Naive thymus-derived CD4-positive, alpha-beta T cell (primary cell): ENCODE data around the gene FHL1. TPM values are rescaled to one million over a fixed set of nuclear protein-coding genes. Genes with fewer than 3 reads are reported as not detected.

Experiments
- ATAC-seq: fragments of 150-1000 bp; cut with Tn5 transposase; 2 replicates; pipeline ENCODE4 v1.10.0; 2021; ENCODE audit warnings: mild to moderate bottlenecking, moderate library complexity
- CTCF ChIA-PET: fragments of 350-600 bp; sonication (Branson Sonifier 250); formaldehyde crosslinking; loops from one replicate; lab custom pipeline; 2021; ENCODE audit warnings: antibody characterized with exemption; lab: Charles Lee
- POLR2A ChIA-PET: fragments of 350-600 bp; sonication (Branson Sonifier 250); formaldehyde crosslinking; loops from one replicate; lab custom pipeline; 2021; ENCODE audit warnings: antibody characterized with exemption, inconsistent platforms; lab: Charles Lee
- DNase-seq, 9 donors: peaks; one replicate each; pipeline versions ENCODE4 v3.0.0 to v3.0.0-alpha.2; 2020 to 2022; ENCODE audit warnings: mixed read lengths in 1 of 9
- H3K27ac ChIP-seq: one replicate; pipeline ENCODE4 v1.7.0; 2013; ENCODE audit warnings: mild to moderate bottlenecking, low read depth, low read length, moderate library complexity
- H3K27me3 ChIP-seq, 2 donors: one replicate each; pipeline ENCODE4 v1.7.0; 2013; ENCODE audit warnings: low read length in 2 of 2, mild to moderate bottlenecking in 2 of 2, moderate library complexity in 2 of 2; ENCODE audit not compliant: control insufficient read depth in 2 of 2, insufficient read depth in 2 of 2
- H3K36me3 ChIP-seq, 3 experiments: 1 replicate in 2 of 3; 2 replicates in 1 of 3; pipeline ENCODE4 v1.7.0; 2013; ENCODE audit warnings: low read length in 3 of 3, mild to moderate bottlenecking in 3 of 3, moderate library complexity in 1 of 3; ENCODE audit not compliant: insufficient read depth in 3 of 3, control insufficient read depth in 2 of 3
- H3K4me1 ChIP-seq, 2 donors: one replicate each; pipeline ENCODE4 v1.7.0; 2013; ENCODE audit warnings: low read length in 2 of 2, mild to moderate bottlenecking in 2 of 2, moderate library complexity in 1 of 2; ENCODE audit not compliant: control insufficient read depth in 2 of 2, insufficient read depth in 2 of 2
- H3K4me3 ChIP-seq: 2 replicates; pipeline ENCODE4 v1.7.0; 2013; ENCODE audit warnings: mild to moderate bottlenecking, low read length
- H3K9me3 ChIP-seq, 3 experiments: 1 replicate in 2 of 3; 2 replicates in 1 of 3; pipeline ENCODE4 v1.7.0; 2013; ENCODE audit warnings: low read length in 3 of 3; ENCODE audit not compliant: control insufficient read depth in 2 of 3
- H3K27ac Mint-ChIP-seq, 9 donors: one replicate each; pipeline ENCODE4 v1.8.0; 2020 to 2022; ENCODE audit warnings: mixed read lengths in 9 of 9, mild to moderate bottlenecking in 8 of 9, moderate library complexity in 5 of 9, inconsistent platforms in 2 of 9
- H3K27me3 Mint-ChIP-seq, 5 donors: one replicate each; pipeline ENCODE4 v1.8.0; 2021 to 2022; ENCODE audit warnings: mixed read lengths in 5 of 5, mild to moderate bottlenecking in 1 of 5
- H3K36me3 Mint-ChIP-seq, 5 donors: one replicate each; pipeline ENCODE4 v1.8.0; 2020 to 2022; ENCODE audit warnings: mixed read lengths in 5 of 5, mild to moderate bottlenecking in 3 of 5, inconsistent platforms in 1 of 5
- H3K4me1 Mint-ChIP-seq, 7 donors: one replicate each; pipeline ENCODE4 v1.8.0; 2020 to 2022; ENCODE audit warnings: mixed read lengths in 7 of 7, mild to moderate bottlenecking in 3 of 7, inconsistent platforms in 1 of 7
- H3K4me3 Mint-ChIP-seq, 10 donors: one replicate each; pipeline ENCODE4 v1.8.0; 2020 to 2022; ENCODE audit warnings: mild to moderate bottlenecking in 10 of 10, mixed read lengths in 10 of 10, moderate library complexity in 6 of 10, inconsistent platforms in 2 of 10
- H3K9me3 Mint-ChIP-seq, 11 donors: one replicate each; pipeline ENCODE4 v1.8.0; 2020 to 2022; ENCODE audit warnings: mixed read lengths in 11 of 11, mild to moderate bottlenecking in 4 of 11, inconsistent platforms in 1 of 11, moderate library complexity in 1 of 11
- intact Hi-C, 2 donors: fragments of 100-400 bp; cut with micrococcal nuclease; formaldehyde crosslinking; loops; one replicate each; pipeline ENCODE4 v1.15.1; 2023
- polyA plus RNA-seq, 2 donors: library from polyadenylated mRNA; unstranded; fragments of 300-500 nt; fragmentation: Illumina TruSeq; gene quantifications; one replicate each; pipeline ENCODE4 v1.2.3, GENCODE V29; 2021
- total RNA-seq, 6 experiments: library from RNA in 5 of 6; stranded (reverse) in 5 of 6; gene quantifications; 1 replicate in 5 of 6; 2 replicates in 1 of 6; pipeline ENCODE4 v1.2.3 and lab custom pipeline; 2021 to 2026

Gene FHL1
- total and polyA plus RNA-seq, 7 experiments from 2014 or later = 14.9 to 40.0 (median 25.3) TPM

- peaks cover 22 to 26% of the 10 kb centered on the region in 2 donors for H3K4me1 ChIP-seq
- ATAC-seq (peak; percentile 42), DNase-seq (peak in 1 of 9 donors; percentile 10)
- no peaks in the 10 kb centered on the region for H3K9me3 Mint-ChIP-seq
- H3K9me3 ChIP-seq = no peaks in the 10 kb centered on the region
- no peaks in the 10 kb centered on the region for H3K27me3 Mint-ChIP-seq
- H3K4me3 Mint-ChIP-seq = no peak overlapping the region
- no peak overlapping the region for H3K4me3 ChIP-seq
- intact Hi-C loops = loop anchor here (1.0 to 10.0 kb wide), 5 partner anchors 34 to 172 kb away; partner anchors contain the start of gene FHL1 (in 1 of the 2)
- H3K36me3 ChIP-seq = no peaks in the 10 kb centered on the region
- ChIA-PET CTCF (no interaction called here), POLR2A (no interaction called here)
- peaks cover 4 to 47% (median 30%) of the 10 kb centered on the region in 7 donors for H3K4me1 Mint-ChIP-seq
- H3K27ac Mint-ChIP-seq = no peak overlapping the region
- no peaks in the 10 kb centered on the region for H3K27me3 ChIP-seq
- H3K27ac ChIP-seq = no peak overlapping the region
- H3K36me3 Mint-ChIP-seq = peaks cover 0 to 1% (median 0%) of the 10 kb centered on the region in 5 donors
These were observed 53.1 kb downstream of the FHL1 start for GRCh38 chrX:136200466-136200865.

- ATAC-seq = no peak
- no peaks in the 10 kb centered on the region for H3K36me3 Mint-ChIP-seq
- peaks cover 22 to 28% of the 10 kb centered on the region in 2 donors for H3K4me1 ChIP-seq
- no peak overlapping the region for H3K27ac ChIP-seq
- no peak overlapping the region for H3K4me3 Mint-ChIP-seq
- H3K27me3 Mint-ChIP-seq = no peaks in the 10 kb centered on the region
- peaks cover 9 to 40% (median 27%) of the 10 kb centered on the region in 7 donors for H3K4me1 Mint-ChIP-seq
- no peaks in the 10 kb centered on the region for H3K9me3 ChIP-seq
- no peak for DNase-seq
- H3K27ac Mint-ChIP-seq = no peak overlapping the region
- POLR2A ChIA-PET = no interaction called here
- CTCF ChIA-PET = no interaction called here
- no peaks in the 10 kb centered on the region for H3K36me3 ChIP-seq
- intact Hi-C loops = loop anchor here (2.0 to 10.0 kb wide), 3 partner anchors 39 to 173 kb away; partner anchors contain the start of gene FHL1 (in 1 of the 2)
- no peak overlapping the region for H3K4me3 ChIP-seq
- H3K9me3 Mint-ChIP-seq = no peaks in the 10 kb centered on the region
- no peaks in the 10 kb centered on the region for H3K27me3 ChIP-seq
These were observed 54.3 kb downstream of the FHL1 start for GRCh38 chrX:136201601-136202000.

GRCh38 chrX:136202889-136203288, 55.6 kb downstream of the FHL1 start:
- peaks cover 9 to 40% (median 27%) of the 10 kb centered on the region in 7 donors for H3K4me1 Mint-ChIP-seq
- Histone ChIP-seq H3K36me3 (peaks cover 0 to 9% (median 0%) of the 10 kb centered on the region in 3 experiments), H3K27ac (no peak overlapping the region), H3K9me3 (no peaks in the 10 kb centered on the region), H3K4me1 (peaks cover 22 to 28% of the 10 kb centered on the region in 2 donors), H3K4me3 (no peak overlapping the region), H3K27me3 (no peaks in the 10 kb centered on the region)
- peak overlapping the region in 6 of 9 donors; percentile 17 to 73 (median 50) for H3K27ac Mint-ChIP-seq
- ChIA-PET POLR2A (no interaction called here), CTCF (interaction anchor here (1.2 kb wide), 1 partner anchor 39 kb away, joined by 5 read pairs; no protein-coding TSS in a partner anchor)
- peaks cover 0 to 6% (median 0%) of the 10 kb centered on the region in 5 donors for H3K36me3 Mint-ChIP-seq
- DNase-seq (no peak), ATAC-seq (no peak)
- no peaks in the 10 kb centered on the region for H3K27me3 Mint-ChIP-seq
- H3K9me3 Mint-ChIP-seq = no peaks in the 10 kb centered on the region
- intact Hi-C loops = loop anchor here (5.0 to 10.0 kb wide), 2 partner anchors 41 to 58 kb away; partner anchors contain the start of gene FHL1 (in 1 of the 2)
- H3K4me3 Mint-ChIP-seq = no peak overlapping the region

DNA sequence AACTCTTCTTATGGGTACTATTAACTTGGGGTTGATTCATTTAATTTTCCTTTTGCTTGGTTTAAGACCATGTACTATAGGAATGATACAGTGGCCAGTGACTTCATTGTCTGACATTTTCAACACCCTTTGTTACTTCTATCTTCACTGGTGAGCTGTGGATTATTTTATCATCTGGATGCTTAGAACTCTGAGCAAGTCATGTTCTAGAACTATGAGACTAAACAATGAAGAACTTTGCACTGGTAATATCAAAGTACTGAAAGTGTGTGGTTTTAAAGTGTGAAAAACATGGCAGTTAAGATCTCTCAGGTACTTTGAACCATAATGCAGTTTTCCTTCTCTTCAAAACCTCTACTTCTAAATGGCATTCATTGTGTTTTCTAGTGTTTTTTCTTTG, 56.1 kb downstream of the FHL1 start:
- Histone ChIP-seq H3K4me3 (no peak overlapping the region), H3K4me1 (peaks cover 22 to 28% of the 10 kb centered on the region in 2 donors), H3K27me3 (no peaks in the 10 kb centered on the region), H3K36me3 (peaks cover 0 to 12% (median 0%) of the 10 kb centered on the region in 3 experiments), H3K9me3 (no peaks in the 10 kb centered on the region), H3K27ac (no peak overlapping the region)
- peak overlapping the region in 8 of 9 donors; percentile 17 to 73 (median 56) for H3K27ac Mint-ChIP-seq
- H3K9me3 Mint-ChIP-seq = no peaks in the 10 kb centered on the region
- H3K36me3 Mint-ChIP-seq = peaks cover 0 to 6% (median 0%) of the 10 kb centered on the region in 5 donors
- ChIA-PET CTCF (interaction anchor here (1.2 kb wide), 1 partner anchor 40 kb away, joined by 5 read pairs; no protein-coding TSS in a partner anchor), POLR2A (no interaction called here)
- peak overlapping the region in 1 of 10 donors; percentile 21 for H3K4me3 Mint-ChIP-seq
- H3K27me3 Mint-ChIP-seq = no peaks in the 10 kb centered on the region
- intact Hi-C loops = loop anchor here (5.0 to 10.0 kb wide), 2 partner anchors 41 to 59 kb away; partner anchors contain the start of gene FHL1 (in 1 of the 2)
- DNase-seq = peak in 1 of 9 donors; percentile 11
- H3K4me1 Mint-ChIP-seq = peaks cover 9 to 40% (median 27%) of the 10 kb centered on the region in 7 donors
- peak; percentile 46 for ATAC-seq

GRCh38 chrX:136203951-136204350, 56.6 kb downstream of the FHL1 start:
- H3K27ac Mint-ChIP-seq = peak overlapping the region in 6 of 9 donors; percentile 19 to 82 (median 54)
- intact Hi-C loops = loop anchor here (5.0 to 10.0 kb wide), 2 partner anchors 42 to 59 kb away; partner anchors contain the start of gene FHL1 (in 1 of the 2)
- H3K27me3 ChIP-seq = no peaks in the 10 kb centered on the region
- no peaks in the 10 kb centered on the region for H3K27me3 Mint-ChIP-seq
- no peak overlapping the region for H3K4me3 ChIP-seq
- no peaks in the 10 kb centered on the region for H3K9me3 Mint-ChIP-seq
- no peak overlapping the region for H3K27ac ChIP-seq
- H3K36me3 Mint-ChIP-seq = peaks cover 0 to 6% (median 0%) of the 10 kb centered on the region in 5 donors
- H3K36me3 ChIP-seq = peaks cover 0 to 12% (median 0%) of the 10 kb centered on the region in 3 experiments
- POLR2A ChIA-PET = no interaction called here
- ATAC-seq (no peak), DNase-seq (no peak)
- no peaks in the 10 kb centered on the region for H3K9me3 ChIP-seq
- H3K4me1 Mint-ChIP-seq = peaks cover 9 to 40% (median 27%) of the 10 kb centered on the region in 7 donors
- CTCF ChIA-PET = interaction anchor here (1.1 kb wide), 1 partner anchor 175 kb away, joined by 5 read pairs; no protein-coding TSS in a partner anchor
- peaks cover 22 to 28% of the 10 kb centered on the region in 2 donors for H3K4me1 ChIP-seq
- no peak overlapping the region for H3K4me3 Mint-ChIP-seq

DNA sequence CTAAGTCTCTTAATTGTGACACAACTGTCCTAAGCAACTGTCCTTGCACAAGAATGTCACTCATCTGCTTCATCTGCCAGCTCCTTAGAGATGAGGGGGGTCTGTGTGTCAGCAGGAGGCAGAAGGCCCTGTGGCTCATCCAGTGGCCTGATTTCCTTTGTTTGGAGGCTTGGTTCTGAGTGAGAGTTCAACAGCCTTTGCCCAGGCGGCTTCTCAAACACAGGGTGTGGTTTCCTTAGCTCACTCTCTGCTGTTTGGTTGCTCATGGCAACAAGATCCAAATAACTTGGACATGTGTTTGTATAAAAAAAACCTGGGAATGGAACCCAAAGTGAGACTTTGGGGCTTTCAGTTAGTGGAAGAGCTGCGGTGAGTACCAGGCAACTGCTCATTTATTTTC, 57.2 kb downstream of the FHL1 start:
- Mint-ChIP-seq H3K27me3 (no peaks in the 10 kb centered on the region), H3K4me1 (peaks cover 10 to 40% (median 27%) of the 10 kb centered on the region in 7 donors), H3K9me3 (no peaks in the 10 kb centered on the region), H3K36me3 (peaks cover 0 to 6% (median 0%) of the 10 kb centered on the region in 5 donors), H3K27ac (peak overlapping the region in 8 of 9 donors; percentile 51 to 82 (median 70)), H3K4me3 (peak overlapping the region in 5 of 10 donors; percentile 11 to 48 (median 42))
- H3K27ac ChIP-seq = no peak overlapping the region
- ChIA-PET CTCF (interaction anchor here (1.1 kb wide), 1 partner anchor 176 kb away, joined by 5 read pairs; no protein-coding TSS in a partner anchor), POLR2A (no interaction called here)
- H3K27me3 ChIP-seq = no peaks in the 10 kb centered on the region
- peaks cover 22 to 28% of the 10 kb centered on the region in 2 donors for H3K4me1 ChIP-seq
- H3K9me3 ChIP-seq = no peaks in the 10 kb centered on the region
- no peak overlapping the region for H3K4me3 ChIP-seq
- peak in 2 of 9 donors; percentile 23 to 26 for DNase-seq
- intact Hi-C loops = loop anchor here (5.0 to 10.0 kb wide), 2 partner anchors 42 to 60 kb away; partner anchors contain the start of gene FHL1 (in 1 of the 2)
- H3K36me3 ChIP-seq = peaks cover 0 to 12% (median 0%) of the 10 kb centered on the region in 3 experiments
- peak; percentile 79 for ATAC-seq
